Loucy (cell line): Measurements from ENCODE around the gene CYP2D6.

Experiments
- EZH2phosphoT487 ChIP-seq: fragments of 200-600 bp; IDR thresholded peaks from 2 replicates; pipeline ENCODE4 v1.6.1; 2018; ENCODE audit warnings: antibody characterized with exemption, mild to moderate bottlenecking, moderate library complexity, borderline replicate concordance
- TF ChIP-seq, protein P1 (sequence below): fragments of 200-600 bp; sonication (generic); conservative IDR thresholded peaks from 2 replicates; pipeline ENCODE4 v1.5.1; 2014; ENCODE audit warnings: mild to moderate bottlenecking, antibody characterized with exemption, low read length

DNA sequence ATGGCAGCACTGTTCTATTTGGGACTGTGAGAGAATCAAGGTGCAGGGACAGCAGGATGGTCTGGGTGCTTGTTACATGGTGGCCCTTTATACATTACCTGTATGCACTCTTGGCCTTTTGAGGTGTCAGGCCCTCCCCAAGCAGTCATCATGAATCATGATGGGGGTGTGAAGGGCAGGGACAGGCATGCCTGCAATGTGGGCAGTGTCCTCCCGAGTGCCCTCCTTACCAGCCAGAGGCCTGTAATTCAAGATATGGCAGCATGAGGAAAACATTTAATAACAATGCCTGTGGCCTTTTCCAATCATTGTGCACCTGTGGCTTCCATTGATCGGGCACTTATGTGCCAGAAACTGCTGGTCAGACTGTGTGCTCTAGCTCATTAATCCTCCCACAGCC, 25.5 kb upstream of the CYP2D6 start:
- TF ChIP-seq, protein P1, sequence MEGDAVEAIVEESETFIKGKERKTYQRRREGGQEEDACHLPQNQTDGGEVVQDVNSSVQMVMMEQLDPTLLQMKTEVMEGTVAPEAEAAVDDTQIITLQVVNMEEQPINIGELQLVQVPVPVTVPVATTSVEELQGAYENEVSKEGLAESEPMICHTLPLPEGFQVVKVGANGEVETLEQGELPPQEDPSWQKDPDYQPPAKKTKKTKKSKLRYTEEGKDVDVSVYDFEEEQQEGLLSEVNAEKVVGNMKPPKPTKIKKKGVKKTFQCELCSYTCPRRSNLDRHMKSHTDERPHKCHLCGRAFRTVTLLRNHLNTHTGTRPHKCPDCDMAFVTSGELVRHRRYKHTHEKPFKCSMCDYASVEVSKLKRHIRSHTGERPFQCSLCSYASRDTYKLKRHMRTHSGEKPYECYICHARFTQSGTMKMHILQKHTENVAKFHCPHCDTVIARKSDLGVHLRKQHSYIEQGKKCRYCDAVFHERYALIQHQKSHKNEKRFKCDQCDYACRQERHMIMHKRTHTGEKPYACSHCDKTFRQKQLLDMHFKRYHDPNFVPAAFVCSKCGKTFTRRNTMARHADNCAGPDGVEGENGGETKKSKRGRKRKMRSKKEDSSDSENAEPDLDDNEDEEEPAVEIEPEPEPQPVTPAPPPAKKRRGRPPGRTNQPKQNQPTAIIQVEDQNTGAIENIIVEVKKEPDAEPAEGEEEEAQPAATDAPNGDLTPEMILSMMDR = no peak
- no peak for TF ChIP-seq EZH2phosphoT487
